HG02678 (cell line): ENCODE results near the gene MYL11.
A peak's percentile ranks its signal among the peaks of the same experiment; 100 is the strongest.

ENCODE experiments used
- ATAC-seq: cut with Tn5 transposase; IDR thresholded peaks from one replicate; pipeline ENCODE4 v1.9.1; 2021; ENCODE audit warnings: mild to moderate bottlenecking, moderate library complexity; ENCODE audit not compliant: unreplicated experiment

The MYL11 gene

DNA sequence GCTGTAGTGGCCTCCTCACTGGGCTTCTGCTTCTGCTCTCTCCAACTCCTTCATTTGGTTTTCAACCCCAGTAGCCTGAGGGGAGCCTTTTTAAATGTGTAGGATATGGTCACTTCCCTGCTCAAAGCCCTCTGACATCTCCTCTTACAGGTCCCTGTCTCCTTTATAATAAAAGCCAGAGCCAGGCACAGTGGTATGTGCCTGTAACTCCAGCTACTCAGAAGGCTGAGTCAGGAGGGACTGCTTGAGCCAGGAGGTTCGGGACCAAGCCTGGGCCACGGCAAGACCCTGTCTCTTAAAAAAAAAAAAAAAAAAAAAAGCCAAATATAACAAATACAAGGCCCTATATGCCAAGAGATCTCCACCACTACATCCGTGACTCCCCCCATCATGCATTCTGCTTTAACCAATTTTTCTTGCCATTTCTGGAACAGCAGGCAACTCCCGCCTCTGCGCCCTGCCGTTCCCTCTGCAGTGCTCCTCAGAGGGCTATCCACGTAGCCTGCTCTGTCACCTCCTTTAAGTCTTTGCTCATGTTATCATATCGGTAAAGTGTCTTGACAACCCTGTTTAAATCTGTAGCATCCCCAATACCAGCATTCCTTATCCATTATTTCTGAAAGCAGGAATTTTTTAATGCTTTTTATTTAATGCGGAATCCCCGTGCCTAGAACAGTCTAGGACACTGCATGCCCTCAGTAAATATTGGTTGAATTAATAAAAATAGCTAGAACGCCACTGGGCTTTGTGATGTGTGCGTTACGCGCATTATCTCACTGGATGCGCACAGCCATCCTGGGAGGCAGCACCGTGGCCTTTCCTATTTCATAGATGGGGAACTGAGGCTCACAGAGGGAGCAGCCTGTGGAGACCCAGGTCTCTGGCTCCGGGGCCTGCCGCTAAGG lies 42.3 kb downstream of the MYL11 start:
- no peak for ATAC-seq

DNA sequence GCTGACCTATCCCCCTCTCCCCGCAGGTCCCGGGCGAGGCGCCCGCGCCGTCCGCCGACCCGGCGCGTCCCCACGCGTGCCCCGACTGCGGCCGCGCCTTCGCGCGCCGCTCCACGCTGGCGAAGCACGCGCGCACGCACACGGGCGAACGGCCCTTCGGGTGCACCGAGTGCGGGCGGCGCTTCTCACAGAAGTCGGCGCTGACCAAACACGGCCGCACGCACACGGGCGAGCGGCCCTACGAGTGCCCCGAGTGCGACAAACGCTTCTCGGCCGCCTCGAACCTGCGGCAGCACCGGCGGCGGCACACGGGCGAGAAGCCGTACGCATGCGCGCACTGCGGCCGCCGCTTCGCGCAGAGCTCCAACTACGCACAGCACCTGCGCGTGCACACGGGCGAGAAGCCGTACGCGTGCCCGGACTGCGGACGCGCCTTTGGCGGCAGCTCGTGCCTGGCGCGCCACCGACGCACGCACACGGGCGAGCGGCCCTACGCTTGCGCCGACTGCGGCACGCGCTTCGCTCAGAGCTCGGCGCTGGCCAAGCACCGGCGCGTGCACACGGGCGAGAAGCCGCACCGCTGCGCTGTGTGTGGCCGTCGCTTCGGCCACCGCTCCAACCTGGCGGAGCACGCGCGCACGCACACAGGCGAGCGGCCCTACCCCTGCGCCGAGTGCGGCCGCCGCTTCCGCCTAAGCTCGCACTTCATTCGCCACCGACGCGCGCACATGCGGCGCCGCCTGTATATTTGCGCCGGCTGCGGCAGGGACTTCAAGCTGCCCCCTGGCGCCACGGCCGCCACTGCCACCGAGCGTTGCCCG lies 43.1 kb downstream of the MYL11 start:
- ATAC-seq = peak; percentile 88

DNA sequence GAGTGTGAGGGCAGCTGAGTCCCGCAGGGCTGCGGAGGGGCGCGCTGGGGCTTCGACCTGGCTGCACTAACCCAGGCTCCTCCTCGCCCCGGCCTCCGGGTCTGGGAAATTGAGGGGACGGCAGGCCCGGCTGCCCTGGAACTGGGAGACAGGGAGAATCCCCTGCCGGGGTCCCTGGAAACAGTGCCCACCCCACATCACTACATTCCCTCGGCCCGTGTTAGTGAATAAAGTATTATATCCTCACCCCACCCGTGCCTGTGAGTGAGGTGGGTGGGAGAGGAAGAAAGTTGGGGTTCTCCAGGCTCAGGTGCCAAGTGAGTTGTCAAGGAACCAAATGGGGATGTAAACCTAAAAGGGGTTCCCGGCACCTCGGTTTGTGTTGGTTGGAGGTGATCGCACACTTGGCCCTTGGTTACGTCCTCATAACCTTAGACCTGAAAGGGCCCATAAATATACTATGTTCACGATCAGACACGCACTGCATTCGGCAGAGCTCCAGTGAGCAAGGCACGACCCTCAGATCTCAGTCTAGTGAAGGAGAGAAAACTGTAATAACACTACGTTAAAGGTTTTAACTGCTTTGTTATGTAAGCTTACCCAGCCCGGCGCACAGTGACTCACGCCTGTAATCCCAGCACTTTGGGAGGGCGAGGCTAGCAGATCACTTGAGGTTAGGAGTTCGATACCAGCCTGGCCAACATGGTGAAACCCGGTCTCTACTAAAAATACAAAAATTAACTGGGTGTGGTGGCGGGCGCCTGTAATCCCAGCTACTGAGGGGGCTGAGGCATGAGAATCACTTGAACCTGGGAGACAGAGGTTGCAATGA lies 44.0 kb downstream of the MYL11 start:
- no peak for ATAC-seq

DNA sequence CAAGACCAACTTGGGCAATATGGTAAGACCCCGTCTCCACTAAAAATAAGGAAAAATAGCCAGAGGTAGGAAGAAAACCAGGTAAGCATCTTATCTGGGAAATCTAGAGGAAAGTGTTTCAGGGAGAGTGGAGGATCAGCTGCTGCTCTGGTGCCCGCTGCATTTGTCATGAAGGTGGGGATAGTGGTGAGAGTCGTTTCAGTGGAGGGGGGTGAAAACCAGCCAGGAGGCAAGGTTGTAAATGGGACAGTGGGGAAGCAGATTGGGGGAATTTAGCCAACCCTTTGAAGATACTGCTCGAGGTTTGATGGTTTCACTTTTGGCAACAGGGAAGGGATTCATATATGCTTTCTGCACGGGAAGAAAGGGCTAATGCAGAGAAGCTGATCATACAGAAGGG lies 46.4 kb downstream of the MYL11 start:
- ATAC-seq = no peak
